ENCODE results near the gene EYA4.
"Not testable (repeated sequence)": the region's sequence is repeated elsewhere in the genome, so short reads cannot be mapped to it uniquely, and the experiment has no call there.

The EYA4 gene

GRCh38 chr6:133532908-133533307, 291.8 kb downstream of the EYA4 start:
- DNase-seq (ENCODE audit: low read depth) = no peak

GRCh38 chr6:133539502-133540259, 298.5 kb downstream of the EYA4 start:
- DNase-seq (ENCODE audit: low read depth) = no peak

- no peak for DNase-seq (ENCODE audit: low read depth)
Observed at GRCh38 chr6:133540361-133540760, 299.2 kb downstream of the EYA4 start.

DNA sequence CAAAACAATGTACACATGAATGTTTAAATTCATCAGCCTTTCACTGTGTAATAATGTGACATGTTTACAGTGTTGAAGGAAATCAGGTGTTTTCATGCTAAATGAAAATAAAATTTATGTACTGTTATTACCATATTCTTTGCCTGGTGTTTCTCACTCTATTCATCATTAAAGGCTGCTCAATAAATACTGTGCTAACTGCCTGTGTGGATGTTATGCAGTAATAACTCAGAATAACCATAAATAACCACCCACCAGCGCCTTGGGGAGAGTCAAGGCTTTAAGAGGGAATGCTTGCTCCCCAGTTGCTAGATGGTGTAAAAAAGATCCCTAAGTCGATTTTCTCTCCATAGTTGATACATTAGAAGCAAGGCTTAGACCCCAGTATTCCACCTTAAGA, 299.9 kb downstream of the EYA4 start:
- no peak for DNase-seq (ENCODE audit: low read depth)

GRCh38 chr6:133542056-133542821, 301.1 kb downstream of the EYA4 start:
- DNase-seq (ENCODE audit: low read depth) = no peak

GRCh38 chr6:133544419-133544818, 303.3 kb downstream of the EYA4 start:
- no peak for DNase-seq (ENCODE audit: low read depth)

DNA sequence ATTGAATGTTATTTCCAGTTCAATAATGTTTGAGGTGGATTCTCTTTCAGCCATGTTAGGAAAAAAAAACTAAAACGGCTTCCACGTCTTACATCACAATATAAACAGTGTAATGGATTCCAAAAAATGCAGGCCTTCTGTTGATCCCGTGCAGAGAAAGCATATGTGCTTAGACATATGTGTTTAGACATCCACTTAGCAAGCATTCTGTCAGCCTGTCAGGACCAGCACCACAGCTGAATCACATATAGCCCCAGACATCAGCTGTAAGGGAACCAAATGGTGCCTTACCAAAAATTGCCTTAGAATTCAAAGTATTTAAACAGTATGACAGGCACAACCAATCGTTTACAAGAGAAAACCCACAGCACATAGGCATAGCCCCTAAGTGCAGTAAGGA, 304.9 kb downstream of the EYA4 start:
- DNase-seq (ENCODE audit: low read depth) = no peak

DNA sequence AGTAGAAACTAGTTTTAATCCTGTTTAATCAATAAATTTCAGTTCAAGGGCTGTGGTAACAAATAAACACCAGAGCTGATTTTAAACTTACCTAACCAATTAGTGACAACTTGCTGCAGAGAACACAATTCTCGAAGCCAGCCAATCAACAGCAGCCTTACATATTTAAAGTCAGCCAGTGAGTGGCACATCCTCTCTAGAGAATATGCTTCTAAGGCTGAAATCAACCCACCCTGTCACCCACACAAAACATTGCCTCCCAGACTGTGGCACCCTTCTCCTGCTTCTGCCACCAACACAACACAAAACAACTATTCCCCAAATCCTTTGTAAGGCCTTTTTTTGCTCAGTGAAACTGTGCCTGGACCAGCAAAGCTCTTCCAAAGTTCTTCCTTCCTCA, 306.0 kb downstream of the EYA4 start:
- no peak for DNase-seq (ENCODE audit: low read depth)

DNA sequence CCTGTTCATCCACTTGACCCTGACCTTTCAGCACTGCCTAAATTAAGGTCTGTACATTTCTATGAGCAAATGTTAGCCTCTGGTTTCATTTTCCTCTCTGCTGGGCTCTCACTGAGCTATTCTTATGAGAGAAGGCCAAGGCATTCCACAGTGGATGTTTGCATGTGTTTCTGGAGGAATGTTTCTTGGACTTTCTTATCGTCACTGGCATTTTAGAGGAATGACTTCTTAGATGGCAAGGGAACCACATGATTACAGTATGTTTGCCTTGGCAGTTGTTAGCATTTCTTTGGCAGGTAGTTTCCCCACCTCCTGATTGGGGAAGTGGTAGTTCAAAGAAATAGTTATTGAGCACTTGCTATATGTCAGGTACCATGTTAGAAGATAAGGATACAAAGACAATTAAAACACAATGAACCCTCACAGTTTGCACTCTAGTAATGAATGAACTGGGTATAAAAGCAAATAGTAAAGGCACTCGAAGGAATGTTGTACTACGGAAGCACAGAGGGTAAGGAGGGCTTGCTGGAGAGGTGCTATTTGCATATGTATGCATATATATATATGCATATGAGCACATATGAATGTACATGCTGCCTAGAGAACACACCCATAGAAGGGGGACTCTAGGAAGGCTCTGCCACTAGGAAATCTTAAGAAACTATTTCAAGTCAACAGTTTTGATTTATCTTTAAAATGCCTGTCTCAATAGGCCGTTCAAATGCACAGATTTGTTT, 307.4 kb downstream of the EYA4 start:
- no peak for DNase-seq (ENCODE audit: low read depth)

- DNase-seq (ENCODE audit: low read depth) = no peak
Observed at GRCh38 chr6:133549371-133549801, 308.2 kb downstream of the EYA4 start.

- no peak for DNase-seq (ENCODE audit: low read depth)
Observed at GRCh38 chr6:133550026-133550425, 308.9 kb downstream of the EYA4 start.

- no peak for DNase-seq (ENCODE audit: low read depth)
Observed at GRCh38 chr6:133551436-133551835, 310.3 kb downstream of the EYA4 start.

DNA sequence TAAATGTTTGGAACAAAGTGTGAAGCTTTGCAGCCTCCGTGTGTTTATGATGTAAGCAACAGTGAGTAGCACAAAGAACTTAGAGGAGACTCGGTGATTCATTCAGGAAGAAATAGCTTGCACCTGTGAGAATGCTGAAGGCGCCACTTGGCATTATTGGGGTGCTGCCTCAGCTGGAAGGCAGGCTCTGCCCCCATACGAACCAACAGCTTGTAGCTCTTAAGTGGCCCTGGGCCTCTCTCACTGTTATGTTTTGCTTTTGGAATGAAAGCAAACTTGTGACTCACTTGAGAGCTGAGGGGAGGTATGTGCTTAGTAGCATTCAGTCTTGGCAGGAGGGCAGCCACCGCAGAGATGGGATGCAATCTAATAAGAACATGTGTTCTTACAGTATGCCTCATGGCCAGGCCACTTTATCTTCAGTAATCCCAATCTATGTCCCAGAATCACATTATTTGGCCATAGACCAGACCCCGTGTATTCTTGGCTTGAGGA, 310.7 kb downstream of the EYA4 start:
- no peak for DNase-seq (ENCODE audit: low read depth)

DNA sequence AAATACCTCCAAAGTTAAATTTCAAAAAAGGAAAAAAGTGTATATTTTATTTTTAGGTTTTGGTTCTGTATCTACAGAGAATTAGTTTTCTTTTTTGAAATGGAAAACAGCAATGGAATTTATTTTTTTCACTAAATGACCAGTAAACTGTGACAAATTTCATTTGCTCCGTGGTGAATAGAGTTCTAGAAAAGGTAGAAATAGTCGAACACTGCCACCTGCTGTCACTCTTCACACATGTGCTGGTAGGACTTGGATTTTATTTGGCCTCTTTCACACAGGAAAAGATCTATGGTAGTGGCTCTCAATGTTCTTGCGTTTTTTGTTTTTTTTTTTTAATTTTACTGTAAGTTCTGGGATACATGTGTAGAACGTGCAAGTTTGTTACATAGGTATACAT, 312.5 kb downstream of the EYA4 start:
- no peak for DNase-seq (ENCODE audit: low read depth)

DNA sequence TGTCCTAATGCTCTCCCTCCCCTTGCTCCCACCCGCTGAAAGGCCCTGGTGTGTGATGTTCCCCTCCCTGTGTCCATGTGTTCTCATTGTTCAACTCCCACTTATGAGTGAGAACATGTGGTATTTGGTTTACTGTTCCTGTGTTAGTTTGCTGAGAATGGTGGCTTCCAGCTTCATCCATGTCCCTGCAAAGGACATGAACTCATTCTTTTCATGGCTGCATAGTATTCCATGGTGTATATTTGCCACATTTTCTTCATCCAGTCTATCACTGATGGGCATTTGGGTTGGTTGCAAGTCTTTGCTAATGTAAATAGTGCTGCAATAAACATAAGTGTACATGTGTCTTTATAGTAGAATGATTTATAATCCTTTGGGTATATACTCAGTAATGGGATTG, 313.0 kb downstream of the EYA4 start:
- DNase-seq (ENCODE audit: low read depth) = not testable (repeated sequence)

DNA sequence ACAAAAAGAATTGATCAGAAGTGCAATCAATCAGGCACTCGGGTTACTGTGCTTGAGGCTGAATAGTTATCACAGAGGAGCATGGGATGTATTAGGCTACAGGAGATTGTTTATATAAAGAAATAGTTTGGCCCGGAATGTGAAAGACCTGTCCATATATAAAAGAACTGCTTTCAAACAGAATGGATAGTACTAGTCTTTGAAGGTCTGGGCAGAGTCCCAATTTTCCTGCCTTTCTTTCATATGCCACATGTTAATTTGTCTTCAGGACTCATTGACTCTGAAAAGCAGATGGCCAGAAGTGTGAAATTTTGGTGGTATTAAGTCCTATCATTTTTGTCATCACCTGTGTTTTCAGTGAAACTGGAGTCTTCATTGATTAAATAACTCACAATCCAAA, 314.5 kb downstream of the EYA4 start:
- DNase-seq (ENCODE audit: low read depth) = no peak

- no peak for DNase-seq (ENCODE audit: low read depth)
Observed at GRCh38 chr6:133559926-133560325, 318.8 kb downstream of the EYA4 start.

GRCh38 chr6:133567636-133568035, 326.5 kb downstream of the EYA4 start:
- DNase-seq (ENCODE audit: low read depth) = no peak

DNA sequence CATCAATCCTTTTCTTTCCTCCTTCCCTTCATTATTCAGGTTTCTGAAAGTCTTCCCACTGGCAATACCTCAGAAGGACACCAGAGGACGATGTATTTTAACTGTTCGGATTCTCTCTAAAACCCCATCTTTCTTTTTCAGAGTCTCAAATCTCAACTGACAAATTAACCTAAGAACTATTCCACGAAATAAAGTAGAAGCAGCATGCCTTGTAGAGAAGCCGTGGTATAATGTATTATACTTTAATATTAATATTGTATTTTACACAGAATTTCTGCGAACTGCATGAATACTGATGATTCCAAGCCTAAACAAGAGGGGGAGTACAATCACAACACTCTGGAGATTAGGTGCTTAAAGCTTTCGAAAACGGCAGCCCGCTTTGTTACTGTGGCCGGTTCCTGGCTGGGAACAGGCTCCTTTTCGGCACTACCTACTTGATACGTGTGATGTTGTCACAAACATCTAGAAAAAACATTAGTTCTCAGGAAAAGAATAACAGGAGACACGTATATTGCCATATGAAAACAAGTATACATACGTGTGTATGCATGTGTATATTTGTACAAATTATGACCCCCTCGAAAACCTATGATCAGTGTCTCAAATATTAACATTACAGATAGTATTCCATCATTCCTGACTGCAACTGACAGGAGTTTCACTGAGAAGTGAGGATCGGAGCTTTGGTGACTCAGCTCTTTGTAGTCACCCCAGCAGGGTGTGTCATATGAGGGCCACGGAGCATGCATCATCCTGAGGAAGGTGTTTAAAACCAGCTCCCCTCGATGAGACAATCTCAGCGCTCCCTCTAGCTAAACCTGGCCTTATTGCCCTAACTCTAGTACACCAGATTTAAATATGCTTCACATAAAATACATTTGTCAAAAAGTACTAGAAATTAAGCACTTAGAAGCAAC, 328.1 kb downstream of the EYA4 start:
- no peak for DNase-seq (ENCODE audit: low read depth)

- no peak for DNase-seq (ENCODE audit: low read depth)
Observed at GRCh38 chr6:133571681-133572080, 330.5 kb downstream of the EYA4 start.

DNA sequence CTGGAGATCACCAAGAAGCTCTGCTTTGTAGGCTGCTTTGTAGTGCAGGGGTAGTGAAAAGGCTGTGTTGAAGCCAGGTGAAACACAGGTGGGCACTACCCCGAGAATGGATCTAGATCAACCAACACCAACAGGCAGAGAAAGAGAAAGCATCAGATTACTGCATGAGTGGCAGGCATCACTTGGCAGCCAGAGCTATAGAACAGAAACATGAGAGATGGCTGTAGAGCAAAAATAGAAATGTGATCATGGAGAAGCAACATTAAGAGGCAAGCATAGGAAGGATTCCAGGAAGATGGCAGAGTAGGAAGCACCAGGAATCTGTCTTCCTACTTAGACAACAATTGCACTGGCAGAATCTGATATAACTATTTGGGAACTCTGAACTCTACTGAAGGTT, 336.7 kb downstream of the EYA4 start:
- DNase-seq (ENCODE audit: low read depth) = no peak
